Aorta (tissue), 5 donors: ENCODE results near the gene TCP11. TPM values are rescaled to one million over a fixed set of nuclear protein-coding genes. Genes with fewer than 3 reads are reported as not detected.

Experiments used
- ATAC-seq: fragments of 200-7000 bp; cut with Tn5 transposase; one replicate; pipeline ENCODE4 v1.9.1; 2022; ENCODE audit warnings: moderate library complexity; ENCODE audit not compliant: low FRiP score
- DNase-seq, 2 donors: peaks; one replicate each; pipeline ENCODE4 v3.0.0-alpha.2; 2020
- H3K27ac ChIP-seq, 2 donors: one replicate each; pipeline ENCODE4 v1.5.1; 2013; ENCODE audit warnings: low read length in 2 of 2, mild to moderate bottlenecking in 2 of 2, moderate library complexity in 2 of 2, control low read depth in 1 of 2, inconsistent platforms in 1 of 2, low read depth in 1 of 2
- H3K27me3 ChIP-seq, 2 donors: one replicate each; pipeline ENCODE4 v1.6.1; 2013; ENCODE audit warnings: control low read depth in 1 of 2, low read length in 1 of 2, mild to moderate bottlenecking in 1 of 2, moderate library complexity in 1 of 2; ENCODE audit not compliant: insufficient read depth in 2 of 2, control insufficient read depth in 1 of 2
- H3K36me3 ChIP-seq, 2 donors: one replicate each; pipeline ENCODE4 v1.6.1; 2013; ENCODE audit warnings: control low read depth in 1 of 2, low read length in 1 of 2, mild to moderate bottlenecking in 1 of 2; ENCODE audit not compliant: insufficient read depth in 2 of 2, control insufficient read depth in 1 of 2
- H3K4me1 ChIP-seq, 2 donors: one replicate each; pipeline ENCODE4 v1.6.1; 2013; ENCODE audit warnings: low read length in 2 of 2, control low read depth in 1 of 2, mild to moderate bottlenecking in 1 of 2, moderate library complexity in 1 of 2; ENCODE audit not compliant: insufficient read depth in 2 of 2, control insufficient read depth in 1 of 2
- H3K4me3 ChIP-seq, 2 donors: one replicate each; pipeline ENCODE4 v1.5.1; 2013; ENCODE audit warnings: low read length in 2 of 2, control low read depth in 1 of 2, mild to moderate bottlenecking in 1 of 2
- H3K9me3 ChIP-seq: one replicate; pipeline ENCODE4 v1.6.1; 2013; ENCODE audit warnings: mild to moderate bottlenecking, low read length; ENCODE audit not compliant: control insufficient read depth
- WGBS, 2 donors: extraction: QIAGEN DNeasy Blood & Tissue Kit; methylation state at CpG; one replicate each; pipeline ENCODE4 v1.1.7; 2013; 5-methylcytosine and 5-hydroxymethylcytosine counted together
- intact Hi-C, 2 donors: fragments of 100-400 bp; cut with DNase I; formaldehyde crosslinking; loops; one replicate each; pipeline versions ENCODE4 v1.14.2 to v1.15.0; 2022
- polyA plus RNA-seq, 2 donors: library from polyadenylated mRNA; stranded (reverse); fragments of 200-250 nt; gene quantifications; one replicate each; pipeline ENCODE4 v1.2.3, GENCODE V29; 2013
- total RNA-seq, 2 donors: library from RNA; stranded (reverse); fragmentation: NEBNext Ultra II Directional; extraction: Animal tissue kit (Norgen Biotek cat#: 25700); gene quantifications; one replicate each; pipeline ENCODE4 v1.2.1, GENCODE V29; 2021
- donor health status: healthy with polysubstance abuse.
- donor health status: Bipolar disorder and iron deficiency.
- donor health status: DM: no; HTN: no; CAD: no.
- donor health status: DM: no; HTN: no; CAD: no.
- donor health status: DM: yes; HTN: yes; CAD: no.

Gene TCP11
- total and polyA plus RNA-seq, 4 donors: 0.36 TPM; not detected in 3

DNA sequence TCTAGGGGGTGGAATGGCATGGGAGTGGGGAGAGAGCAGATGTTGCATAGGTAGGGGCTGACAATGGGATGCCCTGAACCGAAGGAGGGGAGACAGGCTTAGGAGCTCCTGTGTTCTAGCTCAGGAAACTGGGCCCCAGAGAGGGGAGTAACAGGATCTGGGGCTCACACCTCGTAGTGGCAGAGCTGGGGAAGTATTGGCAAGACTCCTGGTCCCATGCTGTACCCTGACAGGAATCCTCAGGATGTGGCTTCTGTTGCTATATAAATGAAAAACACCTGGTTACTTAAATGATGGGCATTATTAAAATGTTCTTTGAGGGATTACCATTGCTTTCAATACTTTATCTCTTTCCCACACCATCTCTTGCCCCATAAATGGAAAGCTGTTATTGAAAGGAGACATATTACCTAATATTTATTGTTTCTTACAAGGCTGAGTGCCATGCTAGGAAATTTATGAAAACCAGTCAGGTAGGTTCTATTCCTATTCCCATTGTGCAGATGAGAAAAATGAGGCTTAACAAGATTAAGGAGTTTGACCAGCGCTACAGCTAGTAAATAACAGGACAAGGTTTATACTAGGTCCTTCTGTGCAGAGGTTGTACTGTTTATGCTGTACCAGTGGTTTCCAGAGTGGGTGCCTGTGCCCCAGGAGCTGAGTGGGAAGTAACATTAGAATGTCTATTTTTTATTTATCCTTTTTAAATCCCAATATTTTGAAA lies 35.3 kb upstream of the TCP11 start:
- ATAC-seq (no peak), DNase-seq (no peak)
- WGBS, 2 donors: 78 to 85% methylated on average over 3 of the region's 3 CpGs
- H3K27ac ChIP-seq: no peak overlapping the region
- no peaks in the 10 kb centered on the region for H3K27me3 ChIP-seq
- intact Hi-C loops: no loop called here
- no peaks in the 10 kb centered on the region for H3K9me3 ChIP-seq
- H3K36me3 ChIP-seq: no peaks in the 10 kb centered on the region
- peaks cover 7 to 11% of the 10 kb centered on the region in 2 donors for H3K4me1 ChIP-seq
- no peak overlapping the region for H3K4me3 ChIP-seq

DNA sequence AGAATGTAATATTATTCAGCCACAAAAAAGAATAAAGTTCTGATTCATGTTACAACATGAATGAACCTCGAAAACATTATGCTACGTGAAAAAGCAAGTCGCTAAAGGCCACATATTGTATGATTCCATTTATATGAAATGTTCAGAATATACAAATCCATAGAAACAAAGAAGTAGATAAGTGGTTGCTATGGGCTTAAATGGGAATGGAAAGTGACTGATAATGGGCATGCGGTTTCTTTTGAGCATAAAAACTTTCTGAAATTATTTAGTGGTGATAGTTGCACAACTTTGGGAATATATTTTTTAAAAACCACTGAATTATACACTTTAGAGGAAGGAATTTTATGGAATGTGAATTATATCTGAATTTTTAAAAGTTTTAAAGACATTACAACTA lies 33.4 kb upstream of the TCP11 start:
- 97 to 98% methylated on average over 4 of the region's 4 CpGs for WGBS, 2 donors
- H3K36me3 ChIP-seq: no peaks in the 10 kb centered on the region
- no peaks in the 10 kb centered on the region for H3K27me3 ChIP-seq
- H3K27ac ChIP-seq: no peak overlapping the region
- DNase-seq (no peak), ATAC-seq (no peak)
- peaks cover 3 to 6% of the 10 kb centered on the region in 2 donors for H3K4me1 ChIP-seq
- intact Hi-C loops: no loop called here
- no peak overlapping the region for H3K4me3 ChIP-seq
- H3K9me3 ChIP-seq: no peaks in the 10 kb centered on the region

DNA sequence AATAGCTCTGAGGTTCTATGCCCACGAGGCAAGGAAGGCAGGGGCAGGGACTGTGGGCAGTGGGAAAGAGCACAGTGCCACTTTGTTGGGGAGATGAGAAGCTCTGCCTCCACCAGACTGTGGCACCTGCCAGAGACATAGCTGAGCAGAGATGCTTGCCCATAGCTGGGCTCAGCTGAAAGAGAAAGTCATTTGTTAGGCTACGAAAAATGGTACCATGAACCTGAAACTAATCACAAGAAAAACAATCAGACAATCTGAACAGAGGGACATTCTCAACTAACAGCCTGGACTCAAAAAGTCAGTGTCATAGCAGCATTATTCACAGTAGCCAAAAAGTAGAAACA lies 32.9 kb upstream of the TCP11 start:
- no peak overlapping the region for H3K27ac ChIP-seq
- H3K9me3 ChIP-seq: no peaks in the 10 kb centered on the region
- ATAC-seq (no peak), DNase-seq (no peak)
- H3K4me1 ChIP-seq: peaks cover 2 to 3% of the 10 kb centered on the region in 2 donors
- no peaks in the 10 kb centered on the region for H3K36me3 ChIP-seq
- H3K27me3 ChIP-seq: no peaks in the 10 kb centered on the region
- intact Hi-C loops: no loop called here
- 34 to 38% methylated on average over 2 of the region's 2 CpGs for WGBS, 2 donors
- no peak overlapping the region for H3K4me3 ChIP-seq

DNA sequence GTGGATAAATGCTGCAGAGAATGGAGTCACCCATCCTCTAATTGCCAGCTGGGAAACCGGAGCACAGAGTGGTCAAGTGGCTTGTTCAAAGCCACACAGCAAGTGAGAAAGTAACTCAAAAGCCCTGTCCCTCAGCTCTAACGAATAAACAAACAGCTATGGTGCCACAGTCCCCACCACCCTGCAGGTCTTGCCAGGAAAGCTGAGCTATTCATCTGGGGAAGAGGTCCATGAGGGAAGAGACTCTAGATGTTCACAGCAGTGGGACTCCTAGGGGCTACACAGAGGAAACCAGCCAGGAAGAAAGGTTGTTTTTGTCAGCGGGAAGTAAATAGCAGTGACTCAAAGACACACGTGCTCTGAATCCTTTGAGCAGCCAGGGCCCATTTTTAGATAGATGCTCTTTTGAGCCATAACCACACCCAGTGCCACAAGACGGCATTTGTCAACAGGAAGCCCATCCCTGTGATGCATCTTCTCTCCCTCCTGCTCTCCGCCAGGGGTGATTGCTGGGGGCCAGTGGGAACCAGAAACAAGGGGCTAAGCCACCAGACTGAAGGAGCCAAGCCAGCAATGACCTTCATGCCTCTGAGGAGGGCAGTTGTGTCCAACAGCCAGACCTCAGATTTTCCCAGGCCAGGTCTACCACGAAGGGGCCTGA lies 32.4 kb upstream of the TCP11 start:
- H3K4me3 ChIP-seq: no peak overlapping the region
- no peaks in the 10 kb centered on the region for H3K36me3 ChIP-seq
- intact Hi-C loops: no loop called here
- ATAC-seq (no peak), DNase-seq (no peak)
- no peaks in the 10 kb centered on the region for H3K27me3 ChIP-seq
- 78 to 80% methylated on average over 7 of the region's 7 CpGs for WGBS, 2 donors
- H3K4me1 ChIP-seq: peaks cover 0 to 2% of the 10 kb centered on the region in 2 donors
- no peaks in the 10 kb centered on the region for H3K9me3 ChIP-seq
- no peak overlapping the region for H3K27ac ChIP-seq

DNA sequence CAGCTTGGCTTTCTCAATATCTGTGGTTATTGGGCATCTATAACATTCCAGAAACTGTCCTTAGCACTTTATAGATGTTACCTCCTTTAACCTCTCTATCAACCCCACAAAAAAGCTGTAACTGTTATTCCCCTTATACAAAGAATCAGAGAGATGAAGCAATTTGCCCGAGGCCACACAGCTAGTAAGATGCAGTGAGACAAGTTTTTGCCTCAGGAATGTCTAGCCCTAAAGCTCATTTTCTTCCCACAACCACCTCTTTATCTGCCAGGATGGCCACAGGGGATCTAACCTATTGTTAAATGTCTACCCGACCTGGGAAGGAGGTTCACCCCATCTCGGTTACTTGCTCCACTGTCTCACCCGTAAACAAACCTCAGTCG lies 31.9 kb upstream of the TCP11 start:
- no peak overlapping the region for H3K27ac ChIP-seq
- no peaks in the 10 kb centered on the region for H3K27me3 ChIP-seq
- H3K9me3 ChIP-seq: no peaks in the 10 kb centered on the region
- WGBS, 2 donors: 84 to 87% methylated on average over 5 of the region's 5 CpGs
- no peak for DNase-seq
- H3K4me1 ChIP-seq: no peaks in the 10 kb centered on the region
- intact Hi-C loops: no loop called here
- H3K4me3 ChIP-seq: no peak overlapping the region
- no peak for ATAC-seq
- no peaks in the 10 kb centered on the region for H3K36me3 ChIP-seq

DNA sequence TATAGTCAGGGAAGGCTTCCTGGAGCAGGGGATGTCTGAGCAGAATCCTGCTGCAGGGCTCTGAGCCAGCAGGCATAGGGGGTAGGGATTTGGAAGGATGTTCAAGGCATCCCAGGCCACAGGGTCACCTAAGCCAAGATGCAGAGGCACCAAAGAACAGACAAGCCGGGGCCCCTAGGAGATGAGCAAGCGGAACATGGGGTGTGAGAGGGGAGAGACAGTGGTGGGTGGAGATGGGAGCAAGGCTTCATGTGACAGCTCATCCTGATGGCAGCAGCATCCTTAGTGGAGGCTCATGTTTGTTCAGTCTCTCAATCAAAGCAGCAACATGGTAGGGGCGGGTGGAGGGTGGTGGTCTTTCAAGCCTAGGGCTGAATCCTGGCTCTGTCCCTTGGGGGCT lies 29.8 kb upstream of the TCP11 start:
- 96 to 97% methylated on average over 3 of the region's 3 CpGs for WGBS, 2 donors
- ATAC-seq (no peak), DNase-seq (no peak)
- Histone ChIP-seq H3K27ac (no peak overlapping the region), H3K4me3 (no peak overlapping the region), H3K36me3 (no peaks in the 10 kb centered on the region), H3K9me3 (no peaks in the 10 kb centered on the region), H3K4me1 (peaks cover 0 to 2% of the 10 kb centered on the region in 2 donors), H3K27me3 (no peaks in the 10 kb centered on the region)
- intact Hi-C loops: no loop called here

DNA sequence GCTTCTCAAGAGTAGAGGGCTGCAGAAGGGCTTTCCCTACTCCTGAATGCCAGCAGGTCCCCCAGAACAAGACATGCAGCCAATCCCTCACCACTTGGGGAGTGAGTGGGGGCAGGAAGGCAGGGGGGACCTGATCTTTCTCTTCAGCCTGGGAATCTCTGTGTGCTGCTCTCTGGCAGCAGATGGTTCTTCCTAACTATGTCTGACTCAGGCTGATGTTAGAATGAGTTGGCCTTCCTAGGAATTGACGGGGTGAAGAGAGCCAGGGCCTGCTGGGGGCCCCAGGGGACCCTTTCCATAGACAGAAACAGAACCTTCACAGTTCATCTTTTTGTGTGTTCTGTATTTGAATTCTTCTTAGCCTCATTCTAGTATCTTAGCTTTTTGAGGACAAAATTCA lies 29.0 kb upstream of the TCP11 start:
- intact Hi-C loops: no loop called here
- Histone ChIP-seq H3K4me1 (peaks cover 0 to 3% of the 10 kb centered on the region in 2 donors), H3K27me3 (no peaks in the 10 kb centered on the region), H3K27ac (no peak overlapping the region), H3K36me3 (no peaks in the 10 kb centered on the region), H3K4me3 (no peak overlapping the region), H3K9me3 (no peaks in the 10 kb centered on the region)
- ATAC-seq (no peak), DNase-seq (no peak)
- 31 to 55% methylated on average over 1 of the region's 1 CpG for WGBS, 2 donors

DNA sequence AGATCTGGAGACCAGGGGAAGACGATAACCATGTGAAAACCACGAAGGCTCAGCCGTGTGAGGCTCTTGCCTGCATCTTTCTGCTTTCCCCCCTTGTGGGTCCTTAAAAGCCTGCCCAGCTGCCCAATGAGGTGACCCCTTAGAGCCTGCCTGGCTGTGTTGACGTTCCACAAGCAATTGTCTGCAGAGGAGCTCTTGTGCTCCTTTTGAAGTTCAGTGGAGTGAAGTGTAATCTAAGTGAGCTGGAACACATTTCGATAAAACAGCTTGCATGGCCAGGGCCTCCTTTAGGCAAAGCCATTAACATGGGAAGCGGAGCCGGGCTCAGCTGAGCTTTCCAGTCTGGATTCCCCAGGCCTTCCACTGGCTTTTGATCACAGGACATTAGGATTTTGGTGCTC lies 27.3 kb upstream of the TCP11 start:
- peaks cover 0 to 3% of the 10 kb centered on the region in 2 donors for H3K4me1 ChIP-seq
- H3K27ac ChIP-seq: no peak overlapping the region
- no peak overlapping the region for H3K4me3 ChIP-seq
- WGBS, 2 donors: 77 to 84% methylated on average over 7 of the region's 7 CpGs
- intact Hi-C loops: no loop called here
- H3K9me3 ChIP-seq: no peaks in the 10 kb centered on the region
- ATAC-seq (no peak), DNase-seq (no peak)
- no peaks in the 10 kb centered on the region for H3K36me3 ChIP-seq
- no peaks in the 10 kb centered on the region for H3K27me3 ChIP-seq

DNA sequence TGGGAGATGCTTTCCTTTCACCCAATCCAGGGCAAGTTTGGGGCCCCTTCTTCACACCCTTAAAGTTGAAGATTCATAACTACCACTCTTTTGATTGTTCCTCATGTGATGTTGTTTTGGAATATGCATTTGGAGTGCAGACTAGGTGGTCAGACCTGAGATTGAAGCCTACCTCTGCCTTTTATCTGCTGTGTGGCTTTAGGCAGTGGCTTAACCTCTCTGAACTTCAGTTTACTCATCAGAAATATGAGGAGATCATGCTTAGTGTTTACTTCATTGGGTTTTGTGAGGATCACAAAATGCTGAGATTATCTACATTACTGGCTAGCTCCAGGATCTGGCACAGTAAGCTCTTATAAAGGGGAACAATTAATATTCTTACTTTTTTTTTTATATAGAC lies 26.4 kb upstream of the TCP11 start:
- peaks cover 0 to 3% of the 10 kb centered on the region in 2 donors for H3K4me1 ChIP-seq
- no peaks in the 10 kb centered on the region for H3K9me3 ChIP-seq
- H3K36me3 ChIP-seq: no peaks in the 10 kb centered on the region
- DNase-seq (no peak), ATAC-seq (no peak)
- H3K4me3 ChIP-seq: no peak overlapping the region
- H3K27ac ChIP-seq: no peak overlapping the region
- intact Hi-C loops: no loop called here
- H3K27me3 ChIP-seq: no peaks in the 10 kb centered on the region
